K562 (cell line): ENCODE data around the gene CNKSR3. TPM values are rescaled to one million over a fixed set of nuclear protein-coding genes. Genes with fewer than 3 reads are reported as not detected.

ENCODE experiments used
- AFF1 ChIP-seq, 2 experiments: fragments of 450-650 bp; IDR thresholded peaks; 2 replicates each; pipeline ENCODE4 v1.6.1; 2018; ENCODE audit warnings: mild to moderate bottlenecking in 2 of 2, low read depth in 1 of 2; ENCODE audit not compliant: partially characterized antibody in 2 of 2
- ARNT ChIP-seq, 2 experiments: fragments of 450-650 bp; IDR thresholded peaks; 2 replicates each; pipeline ENCODE4 v1.6.1; 2016; ENCODE audit warnings: mild to moderate bottlenecking in 1 of 2
- ATF7 ChIP-seq: fragments of 450-650 bp; IDR thresholded peaks from 2 replicates; pipeline ENCODE4 v1.7.1; 2014; ENCODE audit warnings: mild to moderate bottlenecking, moderate library complexity
- CBX3 ChIP-seq, 2 experiments: IDR thresholded peaks; 1 replicate in 1 of 2; 2 replicates in 1 of 2; pipeline ENCODE4 v1.6.1; 2012; ENCODE audit warnings: inconsistent platforms in 2 of 2, low read length in 2 of 2, borderline replicate concordance in 1 of 2, control low read depth in 1 of 2
- CEBPG ChIP-seq, 3 experiments: fragments of 200-800 bp in 1 of 3; sonication (Bioruptor generic) in 1 of 3; sonication (generic) in 1 of 3; formaldehyde crosslinking in 1 of 3; IDR thresholded peaks in 2 of 3; conservative IDR thresholded peaks in 1 of 3; 2 replicates each; pipeline versions ENCODE4 v1.6.1 to v1.8.0; 2016 to 2022; ENCODE audit warnings: missing compliant biosample characterization in 2 of 3, missing genetic modification characterization in 2 of 3, mild to moderate bottlenecking in 1 of 3, missing genetic modification reagents in 1 of 3
- CREB3L1 ChIP-seq: fragments of 450-650 bp; IDR thresholded peaks from 2 replicates; pipeline ENCODE4 v1.6.1; 2014; ENCODE audit warnings: low read depth, mild to moderate bottlenecking, moderate library complexity, borderline replicate concordance
- DPF2 ChIP-seq: fragments of 450-650 bp; IDR thresholded peaks from 2 replicates; pipeline ENCODE4 v1.6.1; 2016
- EP400 ChIP-seq: fragments of 450-650 bp; IDR thresholded peaks from 2 replicates; pipeline ENCODE4 v1.6.1; 2017; ENCODE audit warnings: antibody characterized with exemption, mild to moderate bottlenecking, moderate library complexity
- FOXA1 ChIP-seq: fragments of 450-650 bp; IDR thresholded peaks from 2 replicates; pipeline ENCODE4 v1.6.1; 2016; ENCODE audit warnings: mild to moderate bottlenecking, borderline replicate concordance
- HSF4 ChIP-seq: fragments of 250-450 bp; sonication (Bioruptor Pico); IDR thresholded peaks from 2 replicates; pipeline ENCODE4 v2.1.2; 2022; ENCODE audit warnings: mild to moderate bottlenecking, moderate library complexity, borderline replicate concordance
- JUND ChIP-seq, 2 experiments: IDR thresholded peaks; 2 replicates in 1 of 2; 3 replicates in 1 of 2; pipeline ENCODE4 v1.6.1; 2011; ENCODE audit warnings: borderline replicate concordance in 2 of 2, low read depth in 2 of 2, low read length in 2 of 2, improper control_type of control experiment in 1 of 2, missing biosample characterization in 1 of 2, missing genetic modification characterization in 1 of 2, missing genetic modification reagents in 1 of 2
- MNT ChIP-seq, 2 experiments: fragments of 450-650 bp; conservative IDR thresholded peaks; 2 replicates each; pipeline ENCODE4 v1.6.1; 2017; ENCODE audit warnings: mild to moderate bottlenecking in 2 of 2, moderate library complexity in 2 of 2
- NR2C1 ChIP-seq, 2 experiments: fragments of 450-650 bp; IDR thresholded peaks; 2 replicates each; pipeline ENCODE4 v1.6.1; 2017; ENCODE audit warnings: mild to moderate bottlenecking in 2 of 2, antibody characterized with exemption in 1 of 2, inconsistent platforms in 1 of 2, missing compliant biosample characterization in 1 of 2, missing genetic modification characterization in 1 of 2
- NUFIP1 ChIP-seq: fragments of 450-650 bp; IDR thresholded peaks from 2 replicates; pipeline ENCODE4 v1.6.1; 2018; ENCODE audit not compliant: partially characterized antibody
- SMARCA4 ChIP-seq: fragments of 450-650 bp; IDR thresholded peaks from 2 replicates; pipeline ENCODE4 v1.6.1; 2016
- TBL1XR1 ChIP-seq, 2 experiments: IDR thresholded peaks; 2 replicates each; pipeline ENCODE4 v1.6.1; 2012; ENCODE audit warnings: improper control_type of control experiment in 2 of 2, low read length in 2 of 2, mild to moderate bottlenecking in 1 of 2
- ZNF586 ChIP-seq: fragments of 450-650 bp; formaldehyde crosslinking; conservative IDR thresholded peaks from 2 replicates; pipeline ENCODE4 v1.4.0; 2020; ENCODE audit warnings: mild to moderate bottlenecking, moderate library complexity
- polyA plus RNA-seq, 8 experiments: library from polyadenylated mRNA; depleted of rRNA in 4 of 8; stranded (reverse) in 5 of 8; unstranded in 3 of 8; fragments of >200 nt; fragmentation: Nextera tagmentation in 2 of 8; fragmentation: Illumina TruSeq in 1 of 8; extraction: Ambion mirVana in 2 of 8; extraction: Trizol in 1 of 8; gene quantifications; 2 replicates each; pipeline versions ENCODE4 v1.2.1 to v1.2.3, GENCODE V29; 2011 to 2014; ENCODE audit warnings: inconsistent platforms in 1 of 8, missing spikeins in 1 of 8
- total RNA-seq, 7 experiments: library from RNA; depleted of rRNA in 6 of 7; stranded (reverse); fragments of >200 nt in 6 of 7; fragmentation: Illumina TruSeq in 2 of 7; extraction: Trizol in 2 of 7; gene quantifications; 2 replicates each; pipeline versions ENCODE4 v1.2.1 to v1.2.3, GENCODE V29; 2011 to 2021; ENCODE audit warnings: low replicate concordance in 1 of 7

Gene CNKSR3
- total and polyA plus RNA-seq, 9 of the 15 experiments (the other 6 are each of a cell fraction or from before 2014, with no cell fraction given), result 4.5 to 29.6 (median 9.5) TPM

GRCh38 chr6:154513601-154514320 lies 3.3 kb upstream of the CNKSR3 start (continued):
- TF ChIP-seq CREB3L1 (0 out of 2 replicates have a peak, but pooled peaks have one; percentile 26), FOXA1 (no peak), NUFIP1 (no peak), EP400 (peak; percentile 35), SMARCA4 (peak; percentile 94), DPF2 (peak; percentile 95), ATF7 (peak; percentile 65), ZNF586 (CRISPR knock-in tag) (no peak), HSF4 (no peak), TBL1XR1 (IDR thresholded peaks at IDR 0.05; ENCODE audit: low read length in 2 of 2) (peak in 1 of 2 experiments; percentile 81; a peak in 2 of 4 replicates), ARNT (IDR thresholded peaks at IDR 0.05) (peak; percentile 17 to 28; a peak in 2 of 4 replicates), MNT (conservative IDR thresholded peaks at IDR 0.05) (0 out of 4 replicates have a peak, but pooled peaks have one; percentile 26 to 31), CEBPG (CRISPR knock-in tag; IDR thresholded peaks at IDR 0.05) (no peak), CEBPG (tag; conservative IDR thresholded peaks at IDR 0.05 in 1 of 2, IDR thresholded peaks at IDR 0.05 in 1 of 2) (peak; percentile 63 to 91; a peak in 3 of 4 replicates), NR2C1 (IDR thresholded peaks at IDR 0.05) (no peak), NR2C1 (tag; IDR thresholded peaks at IDR 0.05) (no peak), AFF1 (IDR thresholded peaks at IDR 0.05; ENCODE audit: low read depth in 1 of 2, partially characterized antibody in 2 of 2) (peak in 1 of 2 experiments; percentile 64), JUND (IDR thresholded peaks at IDR 0.05; ENCODE audit: borderline replicate concordance, low read depth, low read length) (peak; percentile 63; the same call in 1 of the 2 replicates), JUND (tag; IDR thresholded peaks at IDR 0.05; ENCODE audit: borderline replicate concordance, low read depth, low read length) (peak; percentile 62; the same call in 1 of the 3 replicates), CBX3 (IDR thresholded peaks at IDR 0.05; ENCODE audit: borderline replicate concordance in 1 of 2, low read length in 2 of 2) (no peak)
